Middle frontal gyrus (tissue), 1 donor: ENCODE data around the gene DNAJB4.
"Not testable (repeated sequence)": the region's sequence is repeated elsewhere in the genome, so short reads cannot be mapped to it uniquely, and the experiment has no call there.

Source experiments
- DNase-seq: peaks from one replicate; pipeline ENCODE4 v3.0.0-alpha.2; 2015; ENCODE audit warnings: low spot score; ENCODE audit errors: extremely low spot score

The DNAJB4 gene

GRCh38 chr1:78061825-78062523 is 57.2 kb downstream of the DNAJB4 start:
- DNase-seq: no peak

DNA sequence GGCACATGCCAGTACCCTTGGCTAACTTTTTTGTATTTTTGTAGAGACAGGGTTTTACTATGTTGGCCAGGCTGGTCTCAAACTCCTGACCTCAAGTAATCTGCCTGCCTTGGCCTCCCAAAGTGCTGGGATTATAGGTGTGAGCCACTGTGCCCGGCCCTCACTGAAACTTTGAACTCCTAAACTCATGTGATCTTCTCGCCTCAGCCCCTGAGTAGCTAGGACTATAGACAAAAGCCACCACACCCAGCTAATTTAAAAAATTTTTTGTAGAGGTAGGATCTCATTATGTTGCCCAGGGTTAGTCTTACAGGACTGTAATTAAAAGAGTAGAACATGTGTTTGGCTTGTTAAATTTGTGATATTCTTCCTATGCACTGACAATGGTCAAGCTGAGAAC is 60.1 kb downstream of the DNAJB4 start:
- DNase-seq: not testable (repeated sequence)
